ENCODE measurements around the gene PTGES2. TPM values are rescaled to one million over a fixed set of nuclear protein-coding genes. Genes with fewer than 3 reads are reported as not detected.

The PTGES2 gene
- total RNA-seq, 3 donors from 2014 or later (not counting 1 experiment from before 2014, with no cell fraction given) = 43.4 to 57.0 (median 53.3) TPM

GRCh38 chr9:128107468-128108268 is 19.9 kb downstream of the PTGES2 start:
- Mint-ChIP-seq H3K4me3 (no peak overlapping the region), H3K4me1 (peaks cover 0 to 5% of the 10 kb centered on the region in 2 donors), H3K27me3 (ENCODE audit: low read depth in 2 of 2) (no peaks in the 10 kb centered on the region), H3K27ac (no peak overlapping the region), H3K36me3 (no peaks in the 10 kb centered on the region), H3K9me3 (no peaks in the 10 kb centered on the region)
- whole genome bisulfite sequencing (ENCODE audit: insufficient coverage) = 90% methylated on average over 17 of the region's 18 CpGs
- intact Hi-C loops (cut with micrococcal nuclease) = no loop called here
- Histone ChIP-seq H3K4me1 (ENCODE audit: control insufficient read depth, insufficient read depth, low read length) (peaks cover 7% of the 10 kb centered on the region), H3K27me3 (ENCODE audit: control insufficient read depth, insufficient read depth, low read length) (no peaks in the 10 kb centered on the region), H3K9me3 (ENCODE audit: control insufficient read depth, insufficient read depth, low read length) (no peaks in the 10 kb centered on the region), H3K36me3 (ENCODE audit: control insufficient read depth, insufficient read depth, low read length) (peaks cover 50% of the 10 kb centered on the region), H3K27ac (ENCODE audit: low read length) (no peak overlapping the region), H3K4me3 (ENCODE audit: low read length) (no peak overlapping the region)
- DNase-seq = no peak
- ATAC-seq = no peak
- TF ChIP-seq CTCF (IDR thresholded peaks at IDR 0.05) = no peak

- peaks cover 57% of the 10 kb centered on the region for H3K36me3 ChIP-seq (ENCODE audit: control insufficient read depth, insufficient read depth, low read length)
- Mint-ChIP-seq H3K27ac (peak overlapping the region in 1 of 2 donors; percentile 64), H3K27me3 (ENCODE audit: low read depth in 2 of 2) (no peaks in the 10 kb centered on the region), H3K9me3 (no peaks in the 10 kb centered on the region), H3K36me3 (no peaks in the 10 kb centered on the region), H3K4me1 (peaks cover 0 to 9% of the 10 kb centered on the region in 2 donors), H3K4me3 (no peak overlapping the region)
- no peak for TF ChIP-seq CTCF (IDR thresholded peaks at IDR 0.05)
- no peaks in the 10 kb centered on the region for H3K27me3 ChIP-seq (ENCODE audit: control insufficient read depth, insufficient read depth, low read length)
- no peak overlapping the region for H3K4me3 ChIP-seq (ENCODE audit: low read length)
- peaks cover 7% of the 10 kb centered on the region for H3K4me1 ChIP-seq (ENCODE audit: control insufficient read depth, insufficient read depth, low read length)
- 98% methylated on average over 23 of the region's 23 CpGs for WGBS (ENCODE audit: insufficient coverage)
- DNase-seq (no peak), ATAC-seq (no peak)
- H3K9me3 ChIP-seq (ENCODE audit: control insufficient read depth, insufficient read depth, low read length) = no peaks in the 10 kb centered on the region
- H3K27ac ChIP-seq (ENCODE audit: low read length) = no peak overlapping the region
- intact Hi-C loops (cut with micrococcal nuclease) = no loop called here
Measured at GRCh38 chr9:128106940-128107467, 20.5 kb downstream of the PTGES2 start.

GRCh38 chr9:128106181-128106939 is 21.2 kb downstream of the PTGES2 start:
- H3K9me3 Mint-ChIP-seq = no peaks in the 10 kb centered on the region
- Histone ChIP-seq H3K9me3 (ENCODE audit: control insufficient read depth, insufficient read depth, low read length) (no peaks in the 10 kb centered on the region), H3K27me3 (ENCODE audit: control insufficient read depth, insufficient read depth, low read length) (no peaks in the 10 kb centered on the region), H3K4me1 (ENCODE audit: control insufficient read depth, insufficient read depth, low read length) (peaks cover 7% of the 10 kb centered on the region), H3K4me3 (ENCODE audit: low read length) (no peak overlapping the region), H3K36me3 (ENCODE audit: control insufficient read depth, insufficient read depth, low read length) (peaks cover 63% of the 10 kb centered on the region), H3K27ac (ENCODE audit: low read length) (no peak overlapping the region)
- H3K4me3 Mint-ChIP-seq = no peak overlapping the region
- 92% methylated on average over 23 of the region's 23 CpGs for WGBS (ENCODE audit: insufficient coverage)
- intact Hi-C loops (cut with micrococcal nuclease) = no loop called here
- H3K27me3 Mint-ChIP-seq (ENCODE audit: low read depth in 2 of 2) = no peaks in the 10 kb centered on the region
- H3K4me1 Mint-ChIP-seq = peaks cover 0 to 9% of the 10 kb centered on the region in 2 donors
- no peaks in the 10 kb centered on the region for H3K36me3 Mint-ChIP-seq
- DNase-seq = peak in 1 of 2 donors; percentile 51
- ATAC-seq = no peak
- no peak for TF ChIP-seq CTCF (IDR thresholded peaks at IDR 0.05)
- H3K27ac Mint-ChIP-seq = peak overlapping the region in 1 of 2 donors; percentile 64
